ENCODE measurements around the gene GRAP2.
"Not testable (repeated sequence)": the region's sequence is repeated elsewhere in the genome, so short reads cannot be mapped to it uniquely, and the experiment has no call there.

Gene GRAP2

GRCh38 chr22:39970742-39971141 lies 69.9 kb downstream of the GRAP2 start:
- DNase-seq = no peak

- no peak for DNase-seq
These were observed 71.8 kb downstream of the GRAP2 start for GRCh38 chr22:39972641-39973040.

- DNase-seq = no peak
These were observed 72.8 kb downstream of the GRAP2 start for GRCh38 chr22:39973656-39974055.

DNA sequence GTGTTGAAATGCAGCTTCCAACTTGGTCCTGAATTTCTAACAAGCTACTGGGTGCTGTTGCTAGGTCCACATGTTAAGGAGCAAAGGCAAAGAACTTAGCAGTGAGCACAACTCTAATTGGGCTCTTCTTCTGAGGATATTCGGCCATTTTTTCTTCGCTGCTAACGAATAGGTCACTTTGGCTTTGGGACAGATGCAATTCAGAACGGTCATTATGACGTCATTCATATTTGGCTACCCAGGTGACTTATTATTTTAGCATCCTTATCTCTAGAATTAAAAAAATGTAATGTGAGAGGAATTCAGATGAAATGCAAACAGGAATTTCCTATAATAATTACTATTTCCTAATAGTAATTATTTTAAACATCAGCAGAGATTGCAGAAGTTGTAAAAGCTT lies 73.2 kb downstream of the GRAP2 start:
- DNase-seq = no peak

DNA sequence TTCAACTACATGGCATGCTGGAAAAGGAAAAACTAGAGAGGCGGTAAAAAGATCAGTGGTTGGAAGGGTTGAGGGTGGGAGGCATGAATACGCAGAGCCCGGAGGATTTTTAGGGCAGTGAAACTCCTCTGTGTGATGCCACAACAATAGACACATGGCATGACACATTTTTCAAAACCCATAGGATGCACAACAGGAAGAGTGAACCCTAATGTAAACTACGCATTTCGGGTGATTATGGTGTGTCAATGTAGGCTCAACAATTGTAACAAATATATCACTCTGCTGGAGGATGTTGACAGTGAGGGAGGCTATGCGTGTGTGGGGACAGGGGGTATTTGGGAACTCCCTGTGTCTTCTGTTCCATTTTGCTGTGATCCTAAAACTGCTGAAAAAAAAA lies 78.2 kb downstream of the GRAP2 start:
- no peak for DNase-seq

DNA sequence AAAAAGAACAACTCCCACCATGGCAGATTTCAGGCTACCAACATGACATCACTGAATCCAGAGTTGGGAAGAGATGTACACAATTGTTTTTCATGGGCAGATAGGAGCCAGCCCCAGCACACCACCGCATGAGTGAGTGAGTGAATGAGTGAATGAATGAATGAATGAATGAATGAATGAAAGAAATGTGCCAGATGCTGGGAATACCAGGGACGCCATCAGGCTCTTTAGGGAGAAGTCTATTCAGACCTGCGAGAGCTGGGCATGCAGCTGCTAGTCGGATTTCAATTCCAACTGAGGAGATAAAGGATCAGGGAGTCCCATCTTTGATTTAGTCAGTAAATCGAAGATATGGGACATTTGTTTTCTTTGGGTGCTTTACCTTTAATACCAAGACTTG lies 78.6 kb downstream of the GRAP2 start:
- no peak for DNase-seq

- no peak for DNase-seq
These were observed 79.7 kb downstream of the GRAP2 start for GRCh38 chr22:39980596-39980995.

DNA sequence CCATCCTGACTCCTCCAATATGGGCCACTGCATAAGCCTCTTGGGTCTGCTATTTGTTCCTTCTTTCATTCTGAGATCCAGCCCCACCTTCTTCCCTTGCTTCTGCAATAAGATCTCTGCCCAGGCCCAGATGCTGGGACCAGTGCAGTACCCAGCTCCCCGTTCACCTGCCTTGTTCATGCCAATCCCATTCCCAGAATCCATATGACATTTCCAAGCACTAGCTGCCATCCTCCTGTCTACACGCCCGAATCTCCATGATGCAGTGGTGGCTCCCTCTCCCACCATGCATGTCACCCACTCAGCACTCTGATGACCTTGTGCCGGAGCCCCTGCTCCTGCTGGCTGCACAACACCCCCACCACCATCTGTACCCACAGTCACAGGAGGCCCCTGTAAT lies 82.5 kb downstream of the GRAP2 start:
- DNase-seq = no peak

DNA sequence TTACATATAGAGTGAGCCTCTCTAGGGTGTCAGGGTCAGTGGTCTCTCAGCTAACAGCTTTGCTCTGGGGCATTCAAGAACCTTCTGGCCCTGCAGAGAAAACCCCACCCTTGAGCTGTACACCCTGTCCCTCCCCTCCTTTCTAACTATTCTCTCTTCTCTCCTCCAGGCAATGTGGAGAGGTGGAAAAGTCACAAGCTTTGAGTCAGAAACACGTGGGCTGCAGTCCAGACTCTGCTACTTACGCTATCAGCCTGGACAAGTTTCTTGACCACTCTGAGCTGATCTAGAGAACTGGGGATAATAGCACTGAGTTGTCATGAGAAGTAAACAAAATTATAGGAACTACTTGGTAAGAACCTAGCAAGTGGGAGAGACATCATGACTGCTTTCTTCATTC lies 83.1 kb downstream of the GRAP2 start:
- no peak for DNase-seq

DNA sequence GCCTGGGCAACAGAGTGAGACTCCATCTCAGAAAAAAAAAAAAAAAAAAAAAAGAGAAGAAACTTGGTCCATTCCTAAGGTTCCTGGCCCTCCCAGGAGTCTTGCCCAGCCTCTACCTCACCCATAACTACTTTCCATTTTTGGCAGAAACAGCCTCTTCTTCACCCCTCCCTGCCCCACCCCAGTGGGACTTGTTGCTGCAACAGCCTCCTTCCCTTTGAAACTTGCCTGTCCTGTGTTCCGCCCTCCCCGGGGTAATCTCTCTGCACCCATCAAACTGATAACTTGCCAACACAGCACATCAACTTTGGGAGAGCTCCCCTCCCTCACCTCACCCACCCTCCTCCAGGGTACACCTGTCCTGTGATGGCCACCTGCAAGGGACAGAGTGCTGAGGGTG lies 83.9 kb downstream of the GRAP2 start:
- DNase-seq = no peak

- no peak for DNase-seq
These were observed 84.6 kb downstream of the GRAP2 start for GRCh38 chr22:39985383-39986035.

DNA sequence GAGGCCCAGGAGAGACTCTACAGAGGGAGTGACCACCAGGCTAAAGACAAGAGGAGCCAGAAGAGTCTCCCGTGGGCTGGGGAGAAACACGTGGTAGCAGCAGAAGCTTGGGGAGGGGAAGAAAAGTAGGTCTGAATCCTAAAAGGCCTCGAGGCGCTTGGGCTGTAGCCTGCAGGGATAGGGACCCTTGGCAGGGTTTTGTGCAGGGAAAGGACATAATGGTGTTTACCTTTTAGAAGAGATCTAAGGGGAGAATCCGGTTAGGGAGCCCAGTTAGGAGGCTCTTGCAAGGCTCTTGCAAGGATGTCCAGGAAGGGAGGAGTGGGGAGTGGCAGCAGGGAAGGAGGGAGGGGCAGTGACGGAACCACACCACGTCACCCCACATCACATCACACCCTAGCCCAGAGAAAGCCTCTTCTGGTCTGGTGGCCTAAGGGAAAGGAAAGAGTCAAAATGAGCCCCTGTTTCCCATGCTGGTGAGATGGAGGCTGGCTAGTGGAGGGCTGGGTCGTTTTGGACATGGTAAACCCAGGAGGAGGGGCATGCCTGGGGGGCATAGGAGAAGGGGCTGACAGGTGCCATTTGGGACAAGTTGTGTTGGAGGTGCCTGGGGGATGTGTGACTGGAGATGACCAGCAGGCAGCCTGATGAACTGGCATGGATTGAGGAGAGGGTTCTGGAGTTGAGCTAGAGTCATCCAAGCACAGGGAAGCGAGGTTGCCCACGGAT lies 87.7 kb downstream of the GRAP2 start:
- no peak for DNase-seq

DNA sequence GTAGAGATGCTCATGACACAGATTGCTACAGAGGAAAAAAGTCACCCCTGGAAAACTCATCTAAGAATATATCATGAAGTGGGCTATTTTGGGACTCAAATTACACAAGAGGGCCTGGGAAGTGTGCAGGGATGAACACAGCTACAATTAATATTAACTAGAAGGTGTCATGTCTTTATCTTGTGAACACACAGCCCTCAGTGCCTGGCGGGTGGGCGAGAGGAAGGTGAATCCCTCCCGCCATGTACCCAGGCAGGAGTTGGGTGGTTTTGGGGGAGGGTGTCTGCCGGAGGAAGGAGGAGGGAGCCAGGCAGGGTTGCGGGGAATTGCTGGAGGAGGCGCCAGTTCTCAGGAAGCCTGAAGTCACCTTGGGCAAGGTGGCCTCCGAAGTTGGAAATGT lies 88.7 kb downstream of the GRAP2 start:
- no peak for DNase-seq

- no peak for DNase-seq
These were observed 89.8 kb downstream of the GRAP2 start for GRCh38 chr22:39990686-39991085.

GRCh38 chr22:39991159-39991860 lies 90.4 kb downstream of the GRAP2 start:
- DNase-seq = no peak

DNA sequence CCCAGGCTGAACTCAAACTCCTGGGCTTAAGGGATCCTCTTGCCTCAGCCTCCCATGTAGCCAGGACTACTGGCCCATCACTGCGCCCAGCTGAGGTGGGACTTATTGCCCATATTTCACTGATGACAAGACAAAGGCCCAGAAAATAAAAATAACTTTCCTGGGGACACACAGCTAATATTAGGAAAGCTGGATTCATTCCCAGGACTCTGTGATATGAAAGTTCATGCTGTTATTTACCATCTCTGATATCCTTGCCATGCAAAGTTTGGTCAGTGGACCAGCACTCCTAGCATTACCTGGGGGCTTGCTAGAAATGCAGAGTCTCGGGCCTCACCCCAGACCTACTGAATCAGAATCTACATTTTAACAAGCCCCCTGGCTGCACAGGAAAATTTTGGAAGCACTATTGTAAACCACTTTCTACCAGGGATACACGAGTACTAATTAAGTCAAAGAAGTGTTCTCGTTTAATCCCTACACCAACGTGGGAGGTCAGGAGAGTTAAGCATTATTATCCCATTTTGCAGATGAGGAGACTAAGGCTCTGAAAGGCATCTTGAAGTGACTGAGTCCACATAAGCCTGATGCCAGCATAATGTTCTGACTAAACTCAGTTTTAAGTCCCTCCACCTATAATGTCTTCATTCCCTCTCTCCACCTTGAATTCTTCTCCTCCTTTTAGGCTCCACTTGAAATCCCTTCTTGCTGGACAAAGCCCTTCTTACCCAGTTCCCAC lies 91.4 kb downstream of the GRAP2 start:
- no peak for DNase-seq

- not testable (repeated sequence) for DNase-seq
These were observed 92.0 kb downstream of the GRAP2 start for GRCh38 chr22:39992894-39993293.

GRCh38 chr22:39994041-39994565 lies 93.2 kb downstream of the GRAP2 start:
- DNase-seq = peak; percentile 28 to 64

- peak in 1 of 2 donors; percentile 25 for DNase-seq
These were observed 93.9 kb downstream of the GRAP2 start, which contains the start of gene FAM83F for GRCh38 chr22:39994566-39995392. Gene FAM83F (plus strand): TSS chr22:39994954. CDS start chr22:39995043, 89 bp downstream.

DNA sequence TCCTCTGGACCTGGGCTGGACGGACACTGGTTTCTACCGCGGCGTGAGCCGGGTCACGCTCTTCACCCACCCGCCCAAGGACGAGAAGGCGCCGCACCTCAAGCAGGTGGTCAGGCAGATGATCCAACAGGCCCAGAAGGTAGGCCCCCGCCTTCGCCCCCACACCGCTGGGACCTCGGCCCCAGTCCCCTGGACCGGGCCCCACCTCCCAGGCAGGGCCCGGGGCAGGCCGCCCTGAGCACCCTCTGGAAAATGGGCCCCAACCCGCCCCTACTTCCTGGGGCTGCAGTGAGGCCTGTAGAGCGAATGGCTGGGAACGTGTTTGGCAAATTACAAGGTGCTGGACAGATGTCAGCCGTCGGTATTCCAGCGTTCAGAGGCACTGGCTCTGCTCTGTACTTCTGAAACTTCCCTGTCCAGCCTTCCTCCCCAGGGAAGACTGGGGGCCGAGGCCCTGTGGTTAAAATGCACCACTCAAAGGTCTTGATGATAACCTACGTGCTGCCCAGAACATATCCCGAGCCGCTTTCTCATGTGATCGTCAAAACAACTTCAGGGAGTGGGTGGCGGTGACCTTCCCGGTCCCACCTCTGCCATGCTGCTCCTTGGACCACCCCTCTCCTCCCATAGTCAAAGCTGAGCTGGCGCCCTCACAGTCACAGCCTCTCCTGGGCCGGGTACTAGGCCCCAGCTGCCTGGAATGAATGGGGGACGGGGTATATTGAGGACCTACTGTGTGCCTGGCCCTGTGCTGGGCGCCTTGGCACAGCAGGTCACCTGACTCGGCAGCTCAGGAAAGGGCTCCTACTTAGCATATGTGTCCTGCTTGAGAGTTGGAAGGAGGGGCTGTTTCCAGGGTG lies 94.7 kb downstream of the GRAP2 start:
- no peak for DNase-seq

DNA sequence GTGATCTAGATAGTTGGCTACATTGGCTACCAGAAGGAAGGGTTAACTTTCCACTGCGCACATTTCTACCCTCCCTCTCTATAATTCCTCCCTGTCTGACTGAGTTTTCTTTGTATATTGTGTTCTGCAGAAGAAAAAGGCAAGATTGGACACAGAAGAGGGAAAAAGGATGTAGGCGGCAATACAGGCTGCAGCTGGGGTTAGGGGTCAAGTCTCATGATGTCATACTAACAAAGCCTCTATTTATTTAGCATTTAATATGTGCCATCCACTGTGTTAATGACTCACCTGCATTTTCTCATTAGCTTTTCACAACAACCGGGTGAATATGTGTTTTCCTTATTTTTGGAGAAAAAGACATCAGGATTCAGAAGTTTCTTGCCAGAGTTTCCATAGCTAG lies 95.8 kb downstream of the GRAP2 start:
- no peak for DNase-seq
